ENCODE data around the gene TXLNG.

- TF ChIP-seq CTCF (IDR thresholded peaks at IDR 0.05), result no peak
- TF ChIP-seq POLR2AphosphoS5 (IDR thresholded peaks at IDR 0.05; ENCODE audit: low read depth, low read length), result no peak
- TF ChIP-seq REST (IDR thresholded peaks at IDR 0.05; ENCODE audit: insufficient read depth in 1 of 2, low read depth in 2 of 2, low read length in 1 of 2), result no peak
- no peak for TF ChIP-seq SIN3A (IDR thresholded peaks at IDR 0.05; ENCODE audit: borderline replicate concordance, insufficient read depth, low read depth, low read length)
These were observed 13.8 kb upstream of the TXLNG start for GRCh38 chrX:16772460-16772859.

Data from Panc1 (cell line).